Vagina (tissue), 2 donors: ENCODE measurements around the gene TAB2. TPM values are rescaled to one million over a fixed set of nuclear protein-coding genes. Genes with fewer than 3 reads are reported as not detected.

Experiments used
- DNase-seq, 2 donors: peaks; one replicate each; pipeline ENCODE4 v3.0.0-alpha.2; 2017; ENCODE audit errors: extremely low spot score in 2 of 2
- H3K27ac ChIP-seq: fragments of 200-600 bp; sonication (generic); one replicate; pipeline ENCODE4 v1.5.1; 2019
- H3K27me3 ChIP-seq: fragments of 200-600 bp; sonication (generic); one replicate; pipeline ENCODE4 v1.5.1; 2019
- H3K36me3 ChIP-seq, 2 donors: fragments of 200-600 bp; sonication (generic); one replicate each; pipeline ENCODE4 v1.5.1; 2017 to 2019
- H3K4me1 ChIP-seq: fragments of 200-600 bp; sonication (generic); one replicate; pipeline ENCODE4 v1.5.1; 2019
- H3K4me3 ChIP-seq, 2 donors: fragments of 200-600 bp; sonication (generic); 1 replicate in 1 of 2; 2 replicates in 1 of 2; pipeline ENCODE4 v1.5.1; 2016 to 2019
- H3K9me3 ChIP-seq: fragments of 200-600 bp; sonication (generic); one replicate; pipeline ENCODE4 v1.5.1; 2019
- CTCF ChIP-seq, 3 experiments: fragments of 450-650 bp in 2 of 3; fragments of 200-600 bp in 1 of 3; sonication (generic) in 1 of 3; IDR thresholded peaks; one replicate each; pipeline ENCODE4 v1.5.1; 2017 to 2019; ENCODE audit warnings: antibody characterized with exemption in 3 of 3, mild to moderate bottlenecking in 2 of 3, moderate library complexity in 2 of 3
- POLR2A ChIP-seq, 2 donors: fragments of 450-650 bp; IDR thresholded peaks; one replicate each; pipeline ENCODE4 v1.6.1; 2017; ENCODE audit warnings: antibody characterized with exemption in 2 of 2, mild to moderate bottlenecking in 2 of 2, moderate library complexity in 2 of 2
- POLR2AphosphoS5 ChIP-seq, 2 donors: sonication (generic); formaldehyde crosslinking; IDR thresholded peaks; one replicate each; pipeline ENCODE4 v1.9.0; 2017; ENCODE audit warnings: antibody characterized with exemption in 2 of 2, mild to moderate bottlenecking in 2 of 2, low read depth in 1 of 2; ENCODE audit not compliant: insufficient read depth in 1 of 2
- intact Hi-C: fragments of 100-400 bp; cut with DNase I; formaldehyde crosslinking; loops from one replicate; pipeline ENCODE4 v1.15.1; 2023
- total RNA-seq: library from RNA; depleted of rRNA; stranded (reverse); fragments of >200 nt; gene quantifications from one replicate; pipeline ENCODE4 v1.2.3, GENCODE V29; 2016

Gene TAB2
- total RNA-seq, 1 donor from 2014 or later, result 80.5 TPM

DNA sequence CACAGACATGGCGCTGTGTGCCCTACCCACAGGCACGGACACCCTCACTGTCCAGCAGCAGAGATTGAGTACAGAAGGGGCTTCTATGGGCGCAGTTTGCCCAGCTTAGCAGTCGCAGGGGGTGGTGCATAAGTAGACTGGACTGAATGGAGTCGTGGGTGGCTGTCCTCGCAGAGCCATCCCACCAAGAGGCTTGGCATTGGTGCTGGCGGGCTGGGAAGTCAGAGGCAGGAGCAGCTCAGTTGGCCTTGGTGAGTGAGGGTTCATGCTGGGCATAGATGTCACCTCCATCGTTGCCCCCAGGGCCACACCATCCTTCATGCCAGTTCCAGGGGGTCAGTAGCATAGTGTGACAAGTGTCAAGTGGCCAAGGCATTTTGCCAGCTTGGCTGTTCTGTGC is 107.7 kb downstream of the TAB2 start:
- no peaks in the 10 kb centered on the region for H3K27me3 ChIP-seq
- H3K4me1 ChIP-seq, result peaks cover 8% of the 10 kb centered on the region
- TF ChIP-seq POLR2A (IDR thresholded peaks at IDR 0.05) (no peak), CTCF (IDR thresholded peaks at IDR 0.05) (no peak), POLR2AphosphoS5 (IDR thresholded peaks at IDR 0.05; ENCODE audit: insufficient read depth in 1 of 2, low read depth in 1 of 2) (no peak)
- no peaks in the 10 kb centered on the region for H3K9me3 ChIP-seq
- H3K36me3 ChIP-seq, result no peaks in the 10 kb centered on the region
- peak overlapping the region; percentile 71 for H3K27ac ChIP-seq
- H3K4me3 ChIP-seq, result no peak overlapping the region
- DNase-seq, result no peak
- intact Hi-C loops, result no loop called here

DNA sequence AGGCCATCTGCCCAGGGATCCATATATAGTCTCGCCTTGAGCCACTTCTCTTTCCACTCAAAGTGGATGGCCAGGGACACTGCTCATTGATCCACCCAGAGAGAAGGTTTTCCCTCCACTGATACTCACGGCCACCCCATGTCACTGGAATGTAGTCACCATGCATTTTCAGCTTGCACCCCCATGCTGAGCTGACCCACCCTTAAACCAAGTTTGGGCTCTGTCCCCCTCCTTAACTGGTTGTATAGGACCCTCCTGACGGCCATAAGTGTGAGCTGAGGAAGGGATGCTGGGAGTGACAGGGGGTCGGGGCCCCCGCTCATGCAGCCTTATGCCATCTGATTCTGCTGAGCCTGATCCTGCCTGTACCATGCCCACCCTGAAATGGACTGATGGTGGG is 108.2 kb downstream of the TAB2 start:
- intact Hi-C loops, result no loop called here

GRCh38 chr6:149428606-149429005 is 111.1 kb downstream of the TAB2 start:
- no peak for DNase-seq
- TF ChIP-seq POLR2AphosphoS5 (IDR thresholded peaks at IDR 0.05; ENCODE audit: insufficient read depth in 1 of 2, low read depth in 1 of 2) (no peak), CTCF (IDR thresholded peaks at IDR 0.05) (no peak), POLR2A (IDR thresholded peaks at IDR 0.05) (no peak)
- H3K27ac ChIP-seq, result no peak overlapping the region
- peaks cover 11% of the 10 kb centered on the region for H3K4me1 ChIP-seq
- no peaks in the 10 kb centered on the region for H3K9me3 ChIP-seq
- H3K4me3 ChIP-seq, result no peak overlapping the region
- intact Hi-C loops, result no loop called here
- no peaks in the 10 kb centered on the region for H3K27me3 ChIP-seq
- no peaks in the 10 kb centered on the region for H3K36me3 ChIP-seq

More for the DNA sequence above, 108.2 kb downstream of the TAB2 start:
- Histone ChIP-seq H3K9me3 (no peaks in the 10 kb centered on the region), H3K27me3 (no peaks in the 10 kb centered on the region), H3K4me1 (peaks cover 8% of the 10 kb centered on the region), H3K36me3 (no peaks in the 10 kb centered on the region), H3K27ac (no peak overlapping the region), H3K4me3 (no peak overlapping the region)
- TF ChIP-seq POLR2AphosphoS5 (IDR thresholded peaks at IDR 0.05; ENCODE audit: insufficient read depth in 1 of 2, low read depth in 1 of 2), result no peak
- no peak for TF ChIP-seq CTCF (IDR thresholded peaks at IDR 0.05)
- no peak for TF ChIP-seq POLR2A (IDR thresholded peaks at IDR 0.05)
- no peak for DNase-seq

- no peaks in the 10 kb centered on the region for H3K27me3 ChIP-seq
- no peak overlapping the region for H3K27ac ChIP-seq
- DNase-seq, result no peak
- no peaks in the 10 kb centered on the region for H3K36me3 ChIP-seq
- no peaks in the 10 kb centered on the region for H3K9me3 ChIP-seq
- H3K4me1 ChIP-seq, result peaks cover 6% of the 10 kb centered on the region
- TF ChIP-seq CTCF (IDR thresholded peaks at IDR 0.05) (no peak), POLR2A (IDR thresholded peaks at IDR 0.05) (no peak), POLR2AphosphoS5 (IDR thresholded peaks at IDR 0.05; ENCODE audit: insufficient read depth in 1 of 2, low read depth in 1 of 2) (no peak)
- intact Hi-C loops, result loop anchor here (5.0 to 10.0 kb wide), 3 partner anchors 85 to 397 kb away; no protein-coding TSS in a partner anchor
- H3K4me3 ChIP-seq, result no peak overlapping the region
These were observed 112.2 kb downstream of the TAB2 start for GRCh38 chr6:149429427-149430360.
